Measurements from ENCODE around the gene PRKCZ.
"Not testable (repeated sequence)": the region's sequence is repeated elsewhere in the genome, so short reads cannot be mapped to it uniquely, and the experiment has no call there.

DNA sequence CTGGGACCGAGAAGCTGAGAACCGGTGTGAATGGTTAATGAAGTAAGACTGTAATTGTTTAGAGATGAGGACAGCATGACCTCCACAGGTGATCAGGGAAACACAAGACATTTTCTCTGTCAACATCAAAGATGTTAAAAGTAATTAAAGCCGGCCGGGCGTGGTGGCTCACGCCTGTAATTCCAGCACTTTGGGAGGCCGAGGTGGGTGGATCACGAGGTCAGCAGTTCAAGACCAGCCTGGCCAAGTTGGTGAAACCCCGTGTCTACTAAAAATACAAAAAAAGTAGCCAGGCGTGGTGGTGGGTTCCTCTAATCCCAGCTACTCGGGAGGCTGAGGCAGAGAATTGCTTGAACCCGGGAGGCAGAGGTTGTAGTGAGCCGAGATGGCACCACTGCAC lies 88.9 kb downstream of the PRKCZ start:
- TF ChIP-seq, protein P1, sequence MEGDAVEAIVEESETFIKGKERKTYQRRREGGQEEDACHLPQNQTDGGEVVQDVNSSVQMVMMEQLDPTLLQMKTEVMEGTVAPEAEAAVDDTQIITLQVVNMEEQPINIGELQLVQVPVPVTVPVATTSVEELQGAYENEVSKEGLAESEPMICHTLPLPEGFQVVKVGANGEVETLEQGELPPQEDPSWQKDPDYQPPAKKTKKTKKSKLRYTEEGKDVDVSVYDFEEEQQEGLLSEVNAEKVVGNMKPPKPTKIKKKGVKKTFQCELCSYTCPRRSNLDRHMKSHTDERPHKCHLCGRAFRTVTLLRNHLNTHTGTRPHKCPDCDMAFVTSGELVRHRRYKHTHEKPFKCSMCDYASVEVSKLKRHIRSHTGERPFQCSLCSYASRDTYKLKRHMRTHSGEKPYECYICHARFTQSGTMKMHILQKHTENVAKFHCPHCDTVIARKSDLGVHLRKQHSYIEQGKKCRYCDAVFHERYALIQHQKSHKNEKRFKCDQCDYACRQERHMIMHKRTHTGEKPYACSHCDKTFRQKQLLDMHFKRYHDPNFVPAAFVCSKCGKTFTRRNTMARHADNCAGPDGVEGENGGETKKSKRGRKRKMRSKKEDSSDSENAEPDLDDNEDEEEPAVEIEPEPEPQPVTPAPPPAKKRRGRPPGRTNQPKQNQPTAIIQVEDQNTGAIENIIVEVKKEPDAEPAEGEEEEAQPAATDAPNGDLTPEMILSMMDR (conservative IDR thresholded peaks at IDR 0.05; ENCODE audit: low read depth, low read length), result not testable (repeated sequence)
- TF ChIP-seq EZH2 (IDR thresholded peaks at IDR 0.05; ENCODE audit: borderline replicate concordance, low read depth, low read length, poor library complexity, severe bottlenecking), result not testable (repeated sequence)
